ENCODE data around the gene POTEG.
"Not testable (repeated sequence)": the region's sequence is repeated elsewhere in the genome, so short reads cannot be mapped to it uniquely, and the experiment has no call there.

POTEG gene

GRCh38 chr14:19372813-19373500, 61.2 kb downstream of the POTEG start:
- DNase-seq, result not testable (repeated sequence)

GRCh38 chr14:19371767-19372166, 62.4 kb downstream of the POTEG start:
- not testable (repeated sequence) for DNase-seq

GRCh38 chr14:19362803-19363202, 71.3 kb downstream of the POTEG start:
- not testable (repeated sequence) for DNase-seq

GRCh38 chr14:19362323-19362722, 71.8 kb downstream of the POTEG start:
- DNase-seq, result not testable (repeated sequence)

- not testable (repeated sequence) for DNase-seq
Observed at GRCh38 chr14:19361636-19362253, 72.4 kb downstream of the POTEG start.

GRCh38 chr14:19360937-19361635, 73.1 kb downstream of the POTEG start:
- not testable (repeated sequence) for DNase-seq

Measured in hematopoietic multipotent progenitor cell treated with erythropoietin and hydrocortisone succinate and interleukin-3 and kit ligand, for 4 days (in vitro differentiated cells).